ENCODE data around the gene MYO1D. TPM values are rescaled to one million over a fixed set of nuclear protein-coding genes. Genes with fewer than 3 reads are reported as not detected.

The MYO1D gene
- polyA plus RNA-seq, 1 donor from 2014 or later: 11.6 TPM

DNA sequence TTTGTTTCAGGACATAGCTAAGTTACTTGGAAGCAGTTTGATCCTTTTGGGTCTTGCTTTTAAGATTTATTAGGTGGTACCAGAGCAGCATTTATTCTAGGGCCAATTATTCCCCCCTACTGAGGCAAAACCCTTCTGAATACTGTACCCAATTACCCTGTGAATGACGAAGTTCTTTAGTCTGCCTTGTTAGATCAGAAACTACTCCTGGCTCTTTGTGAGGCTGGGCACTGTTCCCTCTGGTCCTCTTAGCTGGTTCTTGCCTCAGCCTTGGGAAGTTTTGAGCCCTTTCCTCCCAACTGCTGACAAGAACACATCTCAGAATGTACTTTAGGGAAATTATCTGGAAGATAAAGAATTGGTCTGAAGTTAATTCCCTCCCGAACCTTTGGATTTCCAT is 274.5 kb downstream of the MYO1D start:
- Mint-ChIP-seq H3K4me3 (no peak overlapping the region), H3K36me3 (peaks cover 3% of the 10 kb centered on the region), H3K4me1 (peaks cover 0 to 2% (median 0%) of the 10 kb centered on the region in 3 donors), H3K27me3 (no peaks in the 10 kb centered on the region), H3K9me3 (no peaks in the 10 kb centered on the region), H3K27ac (no peak overlapping the region)

DNA sequence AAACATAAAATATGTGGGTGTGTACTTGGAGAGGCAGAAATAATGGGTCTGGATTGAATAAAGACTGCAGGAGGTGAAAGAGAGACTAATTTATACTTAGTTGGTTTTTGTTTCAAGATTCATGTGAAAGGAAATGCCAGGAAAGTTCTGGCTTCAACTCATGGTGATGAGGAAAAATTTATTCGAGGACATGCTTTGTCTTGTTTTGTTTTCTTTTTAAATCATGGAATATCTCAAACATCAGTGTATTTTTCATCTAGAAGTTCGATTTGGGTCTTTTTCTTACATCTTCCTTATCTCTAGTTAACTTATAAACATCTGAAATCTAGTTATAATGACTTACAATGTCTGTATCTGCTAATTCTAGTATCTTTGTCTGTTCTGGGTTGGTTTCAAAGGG is 275.1 kb downstream of the MYO1D start:
- H3K27ac Mint-ChIP-seq: no peak overlapping the region
- peaks cover 4% of the 10 kb centered on the region for H3K36me3 Mint-ChIP-seq
- no peak overlapping the region for H3K4me3 Mint-ChIP-seq
- H3K27me3 Mint-ChIP-seq: no peaks in the 10 kb centered on the region
- peaks cover 0 to 2% (median 0%) of the 10 kb centered on the region in 3 donors for H3K4me1 Mint-ChIP-seq
- no peaks in the 10 kb centered on the region for H3K9me3 Mint-ChIP-seq

GRCh38 chr17:32596628-32597027 is 280.3 kb downstream of the MYO1D start:
- Mint-ChIP-seq H3K36me3 (peaks cover 13% of the 10 kb centered on the region), H3K4me3 (no peak overlapping the region), H3K4me1 (peaks cover 0 to 2% (median 0%) of the 10 kb centered on the region in 3 donors), H3K9me3 (no peaks in the 10 kb centered on the region), H3K27me3 (no peaks in the 10 kb centered on the region), H3K27ac (no peak overlapping the region)

DNA sequence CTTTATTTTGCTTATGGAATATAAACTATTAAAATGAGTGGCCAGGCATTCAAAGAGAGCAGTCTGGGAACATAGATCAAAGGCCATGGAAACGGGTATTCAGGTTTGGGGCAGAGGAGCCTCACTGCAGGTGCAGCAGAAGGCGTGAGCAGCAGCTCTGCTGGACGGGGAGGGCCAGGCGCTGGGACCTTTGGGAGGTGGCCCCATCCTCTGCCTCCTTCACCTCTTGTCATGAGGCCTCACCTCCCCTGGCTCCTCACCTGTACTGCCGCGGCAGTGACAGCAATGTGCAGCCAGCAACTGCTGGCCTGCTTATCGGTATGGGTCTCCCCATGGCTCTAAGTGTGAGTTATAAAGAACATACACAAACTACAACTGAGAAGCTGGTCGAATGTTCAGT is 280.7 kb downstream of the MYO1D start:
- Mint-ChIP-seq H3K4me1 (peaks cover 0 to 2% (median 0%) of the 10 kb centered on the region in 3 donors), H3K27me3 (no peaks in the 10 kb centered on the region), H3K27ac (no peak overlapping the region), H3K9me3 (no peaks in the 10 kb centered on the region), H3K36me3 (peaks cover 13% of the 10 kb centered on the region), H3K4me3 (no peak overlapping the region)

DNA sequence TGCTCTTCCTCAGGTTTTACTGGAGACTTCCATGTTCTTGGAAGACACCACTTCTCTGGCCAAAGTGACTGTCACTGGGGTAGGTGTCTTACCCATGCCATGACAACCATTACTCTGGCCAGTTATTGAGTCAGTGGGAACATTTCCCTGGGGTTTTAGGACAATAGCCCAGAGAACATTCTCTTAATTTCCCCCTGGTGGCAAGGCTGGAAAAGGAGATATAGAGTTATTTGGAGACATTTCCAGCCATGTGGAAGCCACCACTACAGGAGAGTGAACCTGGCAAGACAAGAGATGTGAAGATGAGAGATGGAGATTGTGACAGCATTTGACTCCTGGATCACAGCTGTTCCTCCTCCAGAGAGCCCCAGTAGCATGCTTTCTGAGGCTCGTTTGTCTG is 283.9 kb downstream of the MYO1D start:
- Mint-ChIP-seq H3K27ac (no peak overlapping the region), H3K4me1 (peaks cover 0 to 5% (median 0%) of the 10 kb centered on the region in 3 donors), H3K36me3 (peaks cover 11% of the 10 kb centered on the region), H3K9me3 (no peaks in the 10 kb centered on the region), H3K27me3 (no peaks in the 10 kb centered on the region), H3K4me3 (no peak overlapping the region)

DNA sequence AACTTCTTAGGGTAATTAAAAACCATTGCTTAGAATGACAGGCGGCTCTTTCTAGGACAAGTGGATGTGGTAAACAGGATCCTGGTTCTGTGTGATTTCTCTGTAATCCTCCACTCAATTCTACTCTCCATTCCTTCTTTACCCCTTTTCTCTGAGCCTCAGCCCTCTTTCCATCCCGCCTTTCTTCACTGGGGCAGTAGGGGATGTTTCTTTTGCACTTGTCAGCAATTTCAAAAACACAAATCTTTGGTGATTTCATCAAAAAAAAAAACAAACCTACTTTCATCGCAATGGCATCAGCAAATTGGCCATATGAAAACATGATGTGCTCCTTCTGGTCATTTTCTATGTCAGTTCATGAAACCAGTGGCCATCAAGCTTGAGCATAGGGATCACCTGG is 285.5 kb downstream of the MYO1D start:
- H3K4me3 Mint-ChIP-seq: no peak overlapping the region
- no peaks in the 10 kb centered on the region for H3K9me3 Mint-ChIP-seq
- H3K36me3 Mint-ChIP-seq: peaks cover 8% of the 10 kb centered on the region
- no peak overlapping the region for H3K27ac Mint-ChIP-seq
- H3K27me3 Mint-ChIP-seq: no peaks in the 10 kb centered on the region
- peaks cover 0 to 5% (median 0%) of the 10 kb centered on the region in 3 donors for H3K4me1 Mint-ChIP-seq

DNA sequence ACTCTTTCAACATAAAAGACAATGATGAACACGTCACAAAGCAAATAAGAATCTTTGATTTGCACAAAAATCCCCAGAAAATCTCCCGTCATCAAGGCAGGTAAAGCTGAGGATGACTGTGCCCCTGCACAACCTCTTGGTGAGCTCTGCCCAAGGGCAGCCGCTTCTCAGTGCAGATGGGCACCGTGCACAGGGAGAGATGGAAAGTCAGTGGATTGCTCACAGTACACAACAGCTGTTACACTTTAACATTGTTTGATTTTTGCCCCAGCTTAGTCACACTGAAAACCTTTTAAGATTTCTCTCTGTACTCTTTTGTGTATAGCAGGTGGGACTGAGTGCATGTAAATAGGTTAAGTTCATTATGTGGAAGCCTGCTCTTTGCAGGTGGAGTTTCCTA is 285.9 kb downstream of the MYO1D start:
- H3K4me1 Mint-ChIP-seq: peaks cover 0 to 5% (median 0%) of the 10 kb centered on the region in 3 donors
- H3K27me3 Mint-ChIP-seq: no peaks in the 10 kb centered on the region
- no peak overlapping the region for H3K27ac Mint-ChIP-seq

GRCh38 chr17:32588982-32589381 is 287.9 kb downstream of the MYO1D start:
- Mint-ChIP-seq H3K27ac (no peak overlapping the region), H3K9me3 (no peaks in the 10 kb centered on the region), H3K36me3 (peaks cover 1% of the 10 kb centered on the region), H3K4me3 (no peak overlapping the region), H3K4me1 (peaks cover 0 to 5% (median 0%) of the 10 kb centered on the region in 3 donors), H3K27me3 (no peaks in the 10 kb centered on the region)

More for the DNA sequence above, 285.9 kb downstream of the MYO1D start:
- Mint-ChIP-seq H3K36me3 (peaks cover 7% of the 10 kb centered on the region), H3K9me3 (no peaks in the 10 kb centered on the region), H3K4me3 (no peak overlapping the region)

GRCh38 chr17:32588135-32588534 is 288.8 kb downstream of the MYO1D start:
- H3K27ac Mint-ChIP-seq: no peak overlapping the region
- H3K4me3 Mint-ChIP-seq: no peak overlapping the region
- H3K36me3 Mint-ChIP-seq: peaks cover 1% of the 10 kb centered on the region
- peaks cover 0 to 5% (median 0%) of the 10 kb centered on the region in 3 donors for H3K4me1 Mint-ChIP-seq
- no peaks in the 10 kb centered on the region for H3K27me3 Mint-ChIP-seq
- peaks cover 0 to 3% (median under 1%) of the 10 kb centered on the region in 3 donors for H3K9me3 Mint-ChIP-seq

DNA sequence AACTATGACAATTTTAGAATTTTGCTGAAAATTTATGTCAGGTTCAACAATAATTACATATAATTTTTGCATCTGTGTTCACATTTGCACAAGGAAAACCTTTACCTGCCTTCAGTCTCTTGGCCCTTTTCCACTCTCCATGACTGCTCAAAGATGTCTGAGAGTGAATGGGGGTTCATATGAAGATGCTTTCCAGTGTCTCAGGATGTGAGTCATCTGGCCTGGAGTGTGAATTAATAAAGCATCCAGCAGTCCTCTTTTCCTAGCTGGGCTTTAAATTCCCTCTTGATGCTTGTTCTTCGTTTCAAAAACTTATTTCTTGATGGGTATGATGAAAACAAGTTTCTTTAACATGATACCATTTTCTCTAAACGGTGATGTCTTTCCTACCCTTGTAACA is 290.3 kb downstream of the MYO1D start:
- no peak overlapping the region for H3K4me3 Mint-ChIP-seq
- no peaks in the 10 kb centered on the region for H3K27me3 Mint-ChIP-seq
- peaks cover 0 to 5% (median 0%) of the 10 kb centered on the region in 3 donors for H3K4me1 Mint-ChIP-seq
- no peaks in the 10 kb centered on the region for H3K36me3 Mint-ChIP-seq
- peaks cover 0 to 10% (median 8%) of the 10 kb centered on the region in 3 donors for H3K9me3 Mint-ChIP-seq
- H3K27ac Mint-ChIP-seq: no peak overlapping the region

DNA sequence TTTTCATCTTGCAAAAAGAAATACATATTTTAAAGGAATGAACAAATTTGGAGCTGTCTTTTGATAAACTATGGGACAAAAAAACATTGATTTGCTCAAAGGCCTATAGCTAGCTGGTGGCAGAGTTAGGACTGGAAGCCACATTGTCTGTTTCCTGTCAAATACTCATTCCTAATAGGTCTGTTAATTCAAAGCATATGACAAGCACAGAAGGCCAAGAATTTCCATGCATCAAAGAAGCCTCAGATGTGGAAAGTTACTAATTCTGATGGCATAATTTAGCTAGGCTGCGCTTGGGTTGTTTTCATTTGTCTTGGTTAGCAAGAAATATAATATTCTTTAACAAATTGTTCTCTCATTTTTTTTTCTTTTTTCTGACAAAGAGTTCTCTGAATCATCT is 292.1 kb downstream of the MYO1D start:
- Mint-ChIP-seq H3K27ac (no peak overlapping the region), H3K4me3 (no peak overlapping the region), H3K36me3 (peaks cover 1% of the 10 kb centered on the region), H3K4me1 (peaks cover 0 to under 1% (median 0%) of the 10 kb centered on the region in 3 donors), H3K9me3 (peaks cover 2 to 17% (median 15%) of the 10 kb centered on the region in 3 donors), H3K27me3 (no peaks in the 10 kb centered on the region)

DNA sequence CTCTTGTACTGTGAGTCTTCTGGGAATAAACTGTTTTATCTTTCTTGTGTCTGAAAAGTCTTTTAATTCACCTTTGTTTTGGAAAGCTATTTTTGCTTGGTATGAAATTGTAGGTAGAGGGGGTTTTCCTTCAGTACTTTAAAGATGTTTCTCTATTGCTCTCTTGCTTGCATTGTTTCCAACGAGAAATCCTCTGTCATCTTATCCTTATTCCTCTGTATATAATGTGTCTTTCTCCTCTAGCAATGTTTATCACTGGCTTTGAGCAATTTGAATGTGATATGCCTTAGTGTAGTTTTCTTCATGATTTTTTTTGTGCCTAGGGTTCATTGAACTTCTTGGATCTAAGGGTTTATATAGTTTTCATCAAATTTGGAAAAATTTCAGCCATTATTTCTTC is 293.9 kb downstream of the MYO1D start:
- Mint-ChIP-seq H3K4me3 (no peak overlapping the region), H3K27me3 (no peaks in the 10 kb centered on the region), H3K4me1 (no peaks in the 10 kb centered on the region), H3K36me3 (peaks cover 4% of the 10 kb centered on the region), H3K27ac (no peak overlapping the region), H3K9me3 (peaks cover 2 to 17% (median 15%) of the 10 kb centered on the region in 3 donors)

- peaks cover 4% of the 10 kb centered on the region for H3K36me3 Mint-ChIP-seq
- H3K4me3 Mint-ChIP-seq: no peak overlapping the region
- peaks cover 6 to 7% (median 6%) of the 10 kb centered on the region in 3 donors for H3K4me1 Mint-ChIP-seq
- H3K27me3 Mint-ChIP-seq: peaks cover 2% of the 10 kb centered on the region
- peaks cover 2 to 3% (median 2%) of the 10 kb centered on the region in 3 donors for H3K9me3 Mint-ChIP-seq
- H3K27ac Mint-ChIP-seq: no peak overlapping the region
These were observed 301.1 kb downstream of the MYO1D start for GRCh38 chr17:32575852-32576251.

DNA sequence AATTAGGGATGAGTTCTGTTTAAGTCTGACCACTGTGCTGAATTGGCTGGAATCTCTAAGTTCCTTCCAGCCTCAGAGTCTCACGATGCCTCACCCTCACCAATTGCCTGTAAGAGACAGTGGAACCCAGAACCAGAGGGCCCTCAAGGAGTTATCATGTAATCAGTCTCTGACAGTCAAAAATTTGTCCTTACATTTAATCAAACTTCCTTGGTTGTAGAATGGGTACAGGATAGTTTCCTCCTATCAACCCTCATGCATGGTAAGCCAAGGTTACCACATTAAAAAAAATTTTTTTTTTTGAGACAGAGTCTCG is 306.9 kb downstream of the MYO1D start:
- peaks cover 3% of the 10 kb centered on the region for H3K36me3 Mint-ChIP-seq
- H3K4me3 Mint-ChIP-seq: no peak overlapping the region
- peaks cover 2% of the 10 kb centered on the region for H3K27me3 Mint-ChIP-seq
- H3K4me1 Mint-ChIP-seq: peaks cover 11 to 17% (median 15%) of the 10 kb centered on the region in 3 donors
- H3K27ac Mint-ChIP-seq: no peak overlapping the region
- no peaks in the 10 kb centered on the region for H3K9me3 Mint-ChIP-seq

- no peak overlapping the region for H3K27ac Mint-ChIP-seq
- no peak overlapping the region for H3K4me3 Mint-ChIP-seq
- peaks cover 2% of the 10 kb centered on the region for H3K27me3 Mint-ChIP-seq
These were observed 307.5 kb downstream of the MYO1D start for GRCh38 chr17:32569171-32570080.

DNA sequence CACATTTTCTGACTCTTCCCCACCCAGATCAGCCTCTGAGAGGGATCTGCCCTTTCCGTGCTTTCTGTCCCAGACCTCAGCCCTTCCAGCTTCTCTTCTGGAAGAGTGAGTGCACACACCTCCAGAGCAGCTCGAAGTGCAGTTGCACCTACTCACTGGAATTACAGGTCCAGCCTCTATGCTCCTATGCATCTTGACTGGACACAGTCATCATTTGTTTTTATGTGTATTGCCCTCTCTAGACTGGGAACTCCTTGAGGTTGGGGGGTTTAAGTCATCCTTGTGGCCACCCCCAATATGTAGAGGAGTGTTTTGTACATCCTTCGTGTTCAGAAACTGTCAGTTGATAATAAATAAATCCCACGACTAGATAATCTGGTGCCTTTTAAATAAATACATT is 308.2 kb downstream of the MYO1D start:
- Mint-ChIP-seq H3K27ac (no peak overlapping the region), H3K36me3 (peaks cover 3% of the 10 kb centered on the region), H3K27me3 (peaks cover 2% of the 10 kb centered on the region), H3K4me3 (no peak overlapping the region), H3K9me3 (no peaks in the 10 kb centered on the region), H3K4me1 (peaks cover 11 to 21% (median 15%) of the 10 kb centered on the region in 3 donors)

More at GRCh38 chr17:32569171-32570080, 307.5 kb downstream of the MYO1D start:
- Mint-ChIP-seq H3K36me3 (peaks cover 3% of the 10 kb centered on the region), H3K9me3 (no peaks in the 10 kb centered on the region), H3K4me1 (peaks cover 11 to 18% (median 15%) of the 10 kb centered on the region in 3 donors)
